ENCODE measurements around the gene MCRIP1.

Gene MCRIP1

DNA sequence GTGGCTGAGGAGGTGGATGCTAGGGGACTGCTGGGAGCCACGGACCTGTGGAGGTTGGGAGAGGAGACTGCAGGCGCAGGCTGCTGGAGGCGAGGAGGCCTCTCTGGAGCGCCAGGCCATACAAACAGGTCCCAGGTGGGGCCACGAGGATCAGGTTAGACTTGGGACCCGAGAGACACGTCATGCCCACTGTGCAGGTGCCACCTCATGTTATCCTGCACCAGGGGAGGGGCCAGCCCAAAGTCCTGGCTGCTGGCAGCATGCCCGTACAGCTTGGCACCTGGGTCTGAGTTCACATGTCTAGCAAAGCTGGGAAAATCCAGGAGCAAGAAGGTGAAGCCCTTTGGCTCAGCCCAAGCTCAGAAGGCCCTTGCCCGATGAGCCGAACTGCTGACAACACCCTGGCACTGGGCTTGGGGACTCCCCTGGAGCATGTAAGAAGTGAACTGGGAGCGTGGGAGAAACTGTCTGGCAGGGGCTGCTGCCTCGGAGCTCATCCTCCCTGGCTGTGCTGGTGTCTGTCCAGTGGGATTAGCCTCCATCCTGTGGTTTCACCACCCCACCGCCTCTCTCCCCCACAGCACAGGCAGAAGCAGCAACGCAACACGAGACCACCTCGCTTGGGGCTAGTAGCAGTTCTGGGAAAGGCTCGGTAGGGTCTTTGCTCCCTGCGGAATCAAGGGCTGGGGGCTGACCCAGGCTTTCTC lies 32.8 kb upstream of the MCRIP1 start:
- TF ChIP-seq NFIC (IDR thresholded peaks at IDR 0.05) (0 out of 2 replicates have a peak, but pooled peaks have one; percentile 19), TAF1 (IDR thresholded peaks at IDR 0.05; ENCODE audit: low read depth) (no peak), TCF12 (IDR thresholded peaks at IDR 0.05; ENCODE audit: low read depth) (0 out of 2 replicates have a peak, but pooled peaks have one; percentile 15)

DNA sequence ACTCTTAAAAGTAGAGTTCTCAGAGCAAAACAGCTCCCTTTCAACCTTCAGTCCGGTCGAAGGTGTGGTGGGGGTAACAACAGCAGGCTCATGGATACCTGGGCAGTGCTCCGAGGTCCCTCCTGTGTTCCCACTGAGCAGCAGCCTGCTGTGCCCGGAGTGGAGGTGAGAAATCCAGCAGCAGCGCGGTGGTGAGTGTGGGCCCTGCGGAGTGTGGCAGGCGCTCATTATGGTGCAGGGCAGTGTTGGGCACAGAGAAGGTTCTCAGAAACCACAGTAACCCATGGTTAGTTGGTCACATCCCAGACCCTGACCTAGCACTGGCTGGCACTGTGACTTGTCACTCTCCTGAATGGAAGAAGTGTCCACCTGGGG lies 32.3 kb upstream of the MCRIP1 start:
- TF ChIP-seq TEAD4 (IDR thresholded peaks at IDR 0.05) (no peak), CEBPB (IDR thresholded peaks at IDR 0.05) (no peak), EP300 (IDR thresholded peaks at IDR 0.05; ENCODE audit: borderline replicate concordance) (no peak), YY1 (IDR thresholded peaks at IDR 0.05; ENCODE audit: low read depth) (no peak), RAD21 (IDR thresholded peaks at IDR 0.05; ENCODE audit: low read depth) (no peak), FOXM1 (IDR thresholded peaks at IDR 0.05; ENCODE audit: borderline replicate concordance, low read depth) (no peak), NFIC (IDR thresholded peaks at IDR 0.05) (no peak), EGR1 (IDR thresholded peaks at IDR 0.05) (no peak)
- TF ChIP-seq, protein P1, sequence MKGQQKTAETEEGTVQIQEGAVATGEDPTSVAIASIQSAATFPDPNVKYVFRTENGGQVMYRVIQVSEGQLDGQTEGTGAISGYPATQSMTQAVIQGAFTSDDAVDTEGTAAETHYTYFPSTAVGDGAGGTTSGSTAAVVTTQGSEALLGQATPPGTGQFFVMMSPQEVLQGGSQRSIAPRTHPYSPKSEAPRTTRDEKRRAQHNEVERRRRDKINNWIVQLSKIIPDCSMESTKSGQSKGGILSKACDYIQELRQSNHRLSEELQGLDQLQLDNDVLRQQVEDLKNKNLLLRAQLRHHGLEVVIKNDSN (IDR thresholded peaks at IDR 0.05), result no peak
- TF ChIP-seq, protein P2, sequence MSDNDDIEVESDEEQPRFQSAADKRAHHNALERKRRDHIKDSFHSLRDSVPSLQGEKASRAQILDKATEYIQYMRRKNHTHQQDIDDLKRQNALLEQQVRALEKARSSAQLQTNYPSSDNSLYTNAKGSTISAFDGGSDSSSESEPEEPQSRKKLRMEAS (IDR thresholded peaks at IDR 0.05), result no peak

DNA sequence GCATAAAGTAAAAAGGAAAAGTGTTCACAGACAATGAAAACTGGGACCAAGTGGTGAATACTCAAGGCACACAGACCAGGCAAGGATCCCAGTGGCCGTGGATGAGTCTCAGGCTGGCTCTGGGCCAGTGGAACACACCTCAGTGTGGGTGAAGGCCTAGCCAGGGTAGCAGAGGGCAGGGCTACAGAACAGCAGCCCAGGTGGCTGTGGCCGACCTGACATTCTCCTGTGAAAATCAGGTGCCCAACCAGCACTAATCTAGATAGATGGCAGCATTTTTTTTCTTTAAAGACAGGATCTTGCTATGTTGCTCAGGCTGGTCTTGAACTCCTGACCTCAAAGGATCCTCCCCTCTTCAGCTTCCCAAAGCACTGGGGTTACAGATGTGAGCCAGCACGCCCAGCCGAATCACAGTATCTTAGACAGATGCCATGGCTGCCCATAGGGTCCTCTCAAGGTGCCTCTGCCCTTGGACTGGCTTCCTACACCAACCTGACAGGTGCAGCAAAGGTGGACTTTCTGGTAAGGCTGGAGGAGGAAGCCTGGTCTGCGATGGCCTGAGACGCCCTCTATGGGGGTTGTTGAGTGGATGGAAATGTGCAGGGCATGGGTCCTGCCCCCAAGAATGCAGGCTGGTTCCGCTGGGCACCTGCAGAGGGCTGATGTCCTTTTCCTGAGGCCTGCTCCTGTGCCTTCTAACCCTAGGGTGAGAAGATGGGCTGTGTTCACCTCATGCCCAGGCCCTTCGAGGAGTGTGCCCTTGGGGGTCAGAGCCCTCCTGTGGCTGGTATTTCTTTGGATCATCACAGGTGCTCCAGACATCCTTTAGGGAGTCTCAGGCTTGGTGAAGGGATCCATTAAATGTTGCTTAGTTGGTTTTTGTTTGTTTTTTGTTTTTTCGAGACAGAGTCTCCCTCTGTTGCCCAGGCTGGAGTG lies 31.0 kb upstream of the MCRIP1 start:
- TF ChIP-seq CREB1 (IDR thresholded peaks at IDR 0.05; ENCODE audit: low read depth), result no peak
- no peak for TF ChIP-seq CEBPB (IDR thresholded peaks at IDR 0.05)
- TF ChIP-seq, protein P2 (IDR thresholded peaks at IDR 0.05), result no peak
- TF ChIP-seq EP300 (IDR thresholded peaks at IDR 0.05; ENCODE audit: borderline replicate concordance), result no peak

DNA sequence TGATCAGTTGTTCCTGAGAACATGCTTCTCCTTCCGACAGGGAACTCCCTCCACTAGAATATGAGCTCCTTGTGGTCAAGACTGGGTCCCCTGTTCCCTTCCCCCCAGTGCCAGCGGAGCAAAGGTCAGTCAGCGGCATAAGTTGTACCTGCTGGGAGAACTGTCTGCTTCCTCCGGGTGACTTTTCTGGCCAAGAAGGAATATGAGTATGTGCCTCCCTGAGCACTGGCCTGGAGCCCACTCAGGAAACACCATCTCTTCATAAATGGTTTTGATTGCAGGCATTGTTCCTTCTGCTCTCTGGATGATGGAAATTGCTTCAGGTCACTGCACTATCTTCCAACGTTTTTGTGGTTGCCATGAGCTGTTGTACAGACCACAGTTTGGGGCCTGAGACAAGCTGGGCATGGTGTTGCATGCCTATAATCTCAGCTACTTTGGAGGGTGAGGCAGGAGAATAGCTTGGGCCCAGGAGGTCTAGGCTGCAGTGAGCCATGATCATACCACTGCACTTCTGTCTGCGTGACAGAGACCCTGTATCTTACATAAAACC lies 30.1 kb upstream of the MCRIP1 start:
- TF ChIP-seq TCF12 (IDR thresholded peaks at IDR 0.05; ENCODE audit: low read depth) (no peak), YY1 (IDR thresholded peaks at IDR 0.05; ENCODE audit: low read depth) (no peak), ZBTB7A (IDR thresholded peaks at IDR 0.05; ENCODE audit: low read depth) (no peak), TEAD4 (IDR thresholded peaks at IDR 0.05) (no peak)
- TF ChIP-seq, protein P1 (IDR thresholded peaks at IDR 0.05), result no peak

DNA sequence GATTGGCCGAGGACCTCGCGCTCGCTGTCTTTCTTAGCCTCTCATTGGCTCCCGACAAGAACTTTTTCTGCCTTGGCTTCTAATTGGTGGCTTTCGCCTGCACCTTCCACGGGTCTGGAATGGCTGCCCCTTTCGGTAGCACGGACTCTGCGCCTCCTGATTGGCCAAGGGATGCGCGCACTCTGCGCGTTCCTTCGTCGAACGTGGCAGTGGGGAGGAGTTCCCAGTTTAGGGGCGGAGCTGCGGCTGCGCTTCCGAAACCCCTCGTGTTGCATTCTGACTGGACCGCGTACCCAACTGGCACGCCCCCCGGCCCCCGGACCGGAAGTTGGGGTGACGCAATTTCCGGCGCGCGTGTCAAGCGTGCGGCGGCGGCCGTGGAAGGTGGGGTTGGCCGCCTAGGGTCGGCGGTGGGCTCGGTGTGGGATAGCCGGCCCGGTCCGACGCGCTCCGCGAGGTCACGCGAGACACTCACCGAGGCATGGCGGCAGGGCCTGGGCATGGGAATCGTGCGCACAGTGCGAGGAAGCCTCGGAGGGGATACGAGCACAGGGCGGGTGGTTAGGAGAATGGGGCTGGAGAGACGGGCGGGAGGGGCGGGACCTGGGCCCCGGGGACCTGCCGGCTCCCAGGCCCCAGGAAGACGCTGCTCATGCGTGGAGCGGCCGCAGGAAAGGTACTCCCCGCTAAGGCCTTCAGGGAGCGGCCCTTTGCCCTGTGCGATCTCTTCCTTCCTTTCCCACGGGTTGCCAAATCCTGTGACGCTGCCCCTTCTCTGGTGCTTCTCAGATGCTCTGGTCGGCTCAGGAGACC lies 27.9 kb upstream of the MCRIP1 start:
- 0 out of 2 replicates have a peak, but pooled peaks have one; percentile 5 for TF ChIP-seq NFIC (IDR thresholded peaks at IDR 0.05)
- no peak; the same call in 1 of the 2 replicates for TF ChIP-seq EGR1 (IDR thresholded peaks at IDR 0.05)
- peak; percentile 93 for TF ChIP-seq TAF1 (IDR thresholded peaks at IDR 0.05; ENCODE audit: low read depth)
- peak; percentile 91; the same call in 1 of the 2 replicates for TF ChIP-seq ZBTB7A (IDR thresholded peaks at IDR 0.05; ENCODE audit: low read depth)
- TF ChIP-seq, protein P2 (IDR thresholded peaks at IDR 0.05), result peak; percentile 87
- TF ChIP-seq, protein P1 (IDR thresholded peaks at IDR 0.05), result peak; percentile 37; the same call in 1 of the 2 replicates
- peak; percentile 75; the same call in 1 of the 2 replicates for TF ChIP-seq CREB1 (IDR thresholded peaks at IDR 0.05; ENCODE audit: low read depth)
- TF ChIP-seq YY1 (IDR thresholded peaks at IDR 0.05; ENCODE audit: low read depth), result peak; percentile 82
- TF ChIP-seq TEAD4 (IDR thresholded peaks at IDR 0.05), result peak; percentile 6; the same call in 1 of the 2 replicates
- peak; percentile 78; the same call in 1 of the 2 replicates for TF ChIP-seq CEBPB (IDR thresholded peaks at IDR 0.05)
- no peak; the same call in none of the 2 replicates for TF ChIP-seq TCF12 (IDR thresholded peaks at IDR 0.05; ENCODE audit: low read depth)
- peak; percentile 50; the same call in 1 of the 2 replicates for TF ChIP-seq FOXM1 (IDR thresholded peaks at IDR 0.05; ENCODE audit: borderline replicate concordance, low read depth)
- TF ChIP-seq, protein P3, sequence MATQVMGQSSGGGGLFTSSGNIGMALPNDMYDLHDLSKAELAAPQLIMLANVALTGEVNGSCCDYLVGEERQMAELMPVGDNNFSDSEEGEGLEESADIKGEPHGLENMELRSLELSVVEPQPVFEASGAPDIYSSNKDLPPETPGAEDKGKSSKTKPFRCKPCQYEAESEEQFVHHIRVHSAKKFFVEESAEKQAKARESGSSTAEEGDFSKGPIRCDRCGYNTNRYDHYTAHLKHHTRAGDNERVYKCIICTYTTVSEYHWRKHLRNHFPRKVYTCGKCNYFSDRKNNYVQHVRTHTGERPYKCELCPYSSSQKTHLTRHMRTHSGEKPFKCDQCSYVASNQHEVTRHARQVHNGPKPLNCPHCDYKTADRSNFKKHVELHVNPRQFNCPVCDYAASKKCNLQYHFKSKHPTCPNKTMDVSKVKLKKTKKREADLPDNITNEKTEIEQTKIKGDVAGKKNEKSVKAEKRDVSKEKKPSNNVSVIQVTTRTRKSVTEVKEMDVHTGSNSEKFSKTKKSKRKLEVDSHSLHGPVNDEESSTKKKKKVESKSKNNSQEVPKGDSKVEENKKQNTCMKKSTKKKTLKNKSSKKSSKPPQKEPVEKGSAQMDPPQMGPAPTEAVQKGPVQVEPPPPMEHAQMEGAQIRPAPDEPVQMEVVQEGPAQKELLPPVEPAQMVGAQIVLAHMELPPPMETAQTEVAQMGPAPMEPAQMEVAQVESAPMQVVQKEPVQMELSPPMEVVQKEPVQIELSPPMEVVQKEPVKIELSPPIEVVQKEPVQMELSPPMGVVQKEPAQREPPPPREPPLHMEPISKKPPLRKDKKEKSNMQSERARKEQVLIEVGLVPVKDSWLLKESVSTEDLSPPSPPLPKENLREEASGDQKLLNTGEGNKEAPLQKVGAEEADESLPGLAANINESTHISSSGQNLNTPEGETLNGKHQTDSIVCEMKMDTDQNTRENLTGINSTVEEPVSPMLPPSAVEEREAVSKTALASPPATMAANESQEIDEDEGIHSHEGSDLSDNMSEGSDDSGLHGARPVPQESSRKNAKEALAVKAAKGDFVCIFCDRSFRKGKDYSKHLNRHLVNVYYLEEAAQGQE (IDR thresholded peaks at IDR 0.05; ENCODE audit: low read depth), result no peak

Data from Ishikawa (cell line).